Measurements from ENCODE around the gene PLCD4. TPM values are rescaled to one million over a fixed set of nuclear protein-coding genes. Genes with fewer than 3 reads are reported as not detected.

Gene PLCD4
- total RNA-seq, 2 donors from 2014 or later = 1.1 to 2.7 TPM

DNA sequence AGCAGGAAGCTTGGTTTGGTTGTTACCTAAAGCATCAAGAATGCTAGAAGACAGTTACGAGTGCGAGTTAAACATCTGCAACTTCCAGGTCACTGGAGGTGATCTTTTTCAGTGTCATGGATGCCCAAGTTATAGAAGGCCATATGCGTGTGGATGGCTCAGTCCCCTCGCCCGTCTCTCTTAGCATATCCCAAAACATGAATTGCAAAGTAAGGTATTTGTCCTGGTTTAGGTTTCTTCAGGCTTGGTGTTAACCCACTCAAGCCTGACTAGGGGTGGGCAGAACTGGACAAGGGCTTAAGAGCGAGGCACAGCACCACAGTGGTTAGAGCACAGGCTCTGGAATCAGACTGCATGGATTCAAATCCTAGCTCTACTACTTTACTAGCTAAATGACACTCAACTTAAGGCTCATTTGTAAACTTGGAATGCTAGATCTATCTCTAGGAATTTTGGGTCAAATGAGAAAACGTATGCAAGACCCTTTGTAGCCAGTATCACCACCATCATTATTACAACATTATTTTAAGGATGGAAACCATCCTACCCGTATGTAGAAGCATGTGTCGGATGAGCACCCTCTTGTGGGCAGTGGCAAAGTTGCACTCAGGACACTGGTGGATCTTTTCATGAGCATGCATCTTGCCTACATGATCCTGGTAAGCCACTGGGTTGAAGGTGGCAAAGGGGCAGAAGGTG is 40.5 kb downstream of the PLCD4 start:
- no peak overlapping the region for H3K4me3 ChIP-seq
- peaks cover 16 to 35% of the 10 kb centered on the region in 2 donors for H3K36me3 ChIP-seq
- H3K9me3 ChIP-seq = no peaks in the 10 kb centered on the region
- intact Hi-C loops (cut with DNase I) = loop anchor here (5.0 kb wide), 1 partner anchor 81 kb away; the partner anchor contains the start of genes CNOT9 and USP37
- 66% methylated on average over 9 of the region's 9 CpGs for WGBS
- no peaks in the 10 kb centered on the region for H3K4me1 ChIP-seq (replicated peaks)
- TF ChIP-seq POLR2A (IDR thresholded peaks at IDR 0.05) (no peak), POLR2AphosphoS5 (IDR thresholded peaks at IDR 0.05) (no peak)
- TF ChIP-seq, protein P1, sequence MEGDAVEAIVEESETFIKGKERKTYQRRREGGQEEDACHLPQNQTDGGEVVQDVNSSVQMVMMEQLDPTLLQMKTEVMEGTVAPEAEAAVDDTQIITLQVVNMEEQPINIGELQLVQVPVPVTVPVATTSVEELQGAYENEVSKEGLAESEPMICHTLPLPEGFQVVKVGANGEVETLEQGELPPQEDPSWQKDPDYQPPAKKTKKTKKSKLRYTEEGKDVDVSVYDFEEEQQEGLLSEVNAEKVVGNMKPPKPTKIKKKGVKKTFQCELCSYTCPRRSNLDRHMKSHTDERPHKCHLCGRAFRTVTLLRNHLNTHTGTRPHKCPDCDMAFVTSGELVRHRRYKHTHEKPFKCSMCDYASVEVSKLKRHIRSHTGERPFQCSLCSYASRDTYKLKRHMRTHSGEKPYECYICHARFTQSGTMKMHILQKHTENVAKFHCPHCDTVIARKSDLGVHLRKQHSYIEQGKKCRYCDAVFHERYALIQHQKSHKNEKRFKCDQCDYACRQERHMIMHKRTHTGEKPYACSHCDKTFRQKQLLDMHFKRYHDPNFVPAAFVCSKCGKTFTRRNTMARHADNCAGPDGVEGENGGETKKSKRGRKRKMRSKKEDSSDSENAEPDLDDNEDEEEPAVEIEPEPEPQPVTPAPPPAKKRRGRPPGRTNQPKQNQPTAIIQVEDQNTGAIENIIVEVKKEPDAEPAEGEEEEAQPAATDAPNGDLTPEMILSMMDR (IDR thresholded peaks at IDR 0.05) = peak; percentile 54 to 73 (median 62)
- DNase-seq (ENCODE audit: low spot score) = peak; percentile 28
- no peaks in the 10 kb centered on the region for H3K27me3 ChIP-seq (replicated peaks; ENCODE audit: insufficient read depth)
- H3K27ac ChIP-seq = no peak overlapping the region

DNA sequence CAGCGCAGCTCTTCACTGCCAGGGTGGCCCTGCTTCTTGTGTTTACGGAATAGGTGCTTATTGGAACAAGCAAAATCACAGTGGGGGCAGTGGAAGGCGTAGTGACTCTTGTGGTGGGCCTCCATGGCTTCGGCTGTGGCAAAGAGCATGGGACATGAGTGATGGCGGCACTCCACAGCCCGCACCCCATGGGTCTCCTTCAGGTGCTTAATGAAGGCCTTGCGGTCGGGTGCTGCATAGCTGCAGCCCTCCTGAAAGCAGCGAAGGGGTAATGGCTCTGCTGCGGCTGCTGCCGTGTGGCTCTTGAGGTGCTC is 41.0 kb downstream of the PLCD4 start:
- Histone ChIP-seq H3K36me3 (peaks cover 16 to 31% of the 10 kb centered on the region in 2 donors), H3K9me3 (no peaks in the 10 kb centered on the region), H3K27me3 (replicated peaks; ENCODE audit: insufficient read depth) (no peaks in the 10 kb centered on the region), H3K4me1 (replicated peaks) (no peaks in the 10 kb centered on the region), H3K27ac (no peak overlapping the region), H3K4me3 (no peak overlapping the region)
- intact Hi-C loops (cut with DNase I) = loop anchor here (5.0 kb wide), 1 partner anchor 81 kb away; the partner anchor contains the start of genes CNOT9 and USP37
- TF ChIP-seq, protein P1 (IDR thresholded peaks at IDR 0.05) = no peak
- TF ChIP-seq POLR2AphosphoS5 (IDR thresholded peaks at IDR 0.05) (no peak), POLR2A (IDR thresholded peaks at IDR 0.05) (no peak)
- WGBS = 87% methylated on average over 11 of the region's 11 CpGs
- no peak for DNase-seq (ENCODE audit: low spot score)

DNA sequence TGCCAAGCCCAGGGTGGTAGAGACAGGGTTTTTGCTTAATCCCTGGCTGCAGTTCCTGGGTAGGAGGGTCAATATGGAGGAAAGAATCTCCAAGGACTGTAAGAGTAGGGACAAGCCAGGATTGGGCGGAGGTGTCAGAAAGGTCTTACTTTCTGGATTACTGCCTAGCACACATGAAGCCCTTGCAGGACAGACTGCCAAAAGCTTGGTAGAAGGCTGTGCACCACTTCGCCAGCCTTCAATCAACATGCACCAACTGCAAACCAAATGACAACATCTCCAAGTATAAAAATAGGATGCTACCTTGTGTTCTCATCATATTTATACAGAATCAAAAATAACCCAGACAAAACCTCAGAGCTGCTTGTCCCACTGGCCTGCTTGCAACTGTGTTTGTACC is 48.1 kb downstream of the PLCD4 start:
- H3K27me3 ChIP-seq (replicated peaks; ENCODE audit: insufficient read depth) = no peaks in the 10 kb centered on the region
- no peak overlapping the region for H3K4me3 ChIP-seq
- intact Hi-C loops (cut with DNase I) = loop anchor here (5.0 kb wide), 1 partner anchor 363 kb away; the partner anchor contains the start of gene TMBIM1
- no peak for DNase-seq (ENCODE audit: low spot score)
- 65% methylated on average over 2 of the region's 2 CpGs for WGBS
- TF ChIP-seq, protein P1 (IDR thresholded peaks at IDR 0.05) = no peak
- TF ChIP-seq POLR2A (IDR thresholded peaks at IDR 0.05) (no peak), POLR2AphosphoS5 (IDR thresholded peaks at IDR 0.05) (no peak)
- no peaks in the 10 kb centered on the region for H3K4me1 ChIP-seq (replicated peaks)
- H3K27ac ChIP-seq = no peak overlapping the region
- no peaks in the 10 kb centered on the region for H3K36me3 ChIP-seq
- no peaks in the 10 kb centered on the region for H3K9me3 ChIP-seq

DNA sequence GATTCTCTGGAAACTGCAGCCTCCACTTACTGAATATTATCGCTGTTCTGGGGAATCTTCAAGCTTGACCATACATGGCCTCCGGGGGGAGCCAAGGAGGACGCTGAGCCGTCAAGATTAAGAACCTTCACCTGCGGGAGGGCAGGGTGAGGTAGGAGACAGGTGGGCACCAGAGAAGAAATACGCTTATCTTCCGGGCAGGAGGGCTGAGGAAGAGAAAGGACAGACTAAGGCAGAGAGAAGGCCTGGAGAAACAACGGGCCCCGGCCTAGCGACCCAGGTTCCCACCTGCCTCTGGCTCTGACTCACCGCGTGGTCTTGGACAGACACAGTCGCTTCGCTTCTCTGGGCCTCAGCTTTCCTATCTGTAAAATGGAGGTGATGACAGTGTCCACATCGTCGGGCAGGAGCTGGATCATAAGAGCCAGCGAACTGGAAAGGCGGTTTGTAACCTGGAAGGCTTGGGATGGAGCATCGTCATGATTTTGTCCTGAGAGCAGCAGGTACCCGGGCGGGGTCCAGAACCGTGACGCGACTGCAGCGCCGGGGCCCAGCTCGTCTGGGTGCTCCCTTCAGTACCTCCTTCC is 51.1 kb downstream of the PLCD4 start:
- Histone ChIP-seq H3K4me3 (peak overlapping the region; percentile 68 to 82), H3K27me3 (replicated peaks; ENCODE audit: insufficient read depth) (no peaks in the 10 kb centered on the region), H3K9me3 (no peaks in the 10 kb centered on the region), H3K27ac (peak overlapping the region; percentile 70 to 81), H3K36me3 (peaks cover under 1 to 4% of the 10 kb centered on the region in 2 donors), H3K4me1 (replicated peaks) (no peaks in the 10 kb centered on the region)
- peak; percentile 24 for DNase-seq (ENCODE audit: low spot score)
- TF ChIP-seq POLR2AphosphoS5 (IDR thresholded peaks at IDR 0.05) = no peak
- TF ChIP-seq, protein P1 (IDR thresholded peaks at IDR 0.05) = peak in 2 of 4 experiments; percentile 32 to 34
- intact Hi-C loops (cut with DNase I) = loop anchor here (5.0 kb wide), 1 partner anchor 366 kb away; the partner anchor contains the start of gene TMBIM1
- WGBS = 1% methylated on average over 27 of the region's 27 CpGs
